T-helper 1 cell (primary cell): ENCODE measurements around the gene PPM1A.
"Not testable (repeated sequence)": the region's sequence is repeated elsewhere in the genome, so short reads cannot be mapped to it uniquely, and the experiment has no call there.

ENCODE experiments used
- DNase-seq, 5 donors: peaks; one replicate each; pipeline ENCODE4 v3.0.0-alpha.2; 2012 to 2020

Gene PPM1A

GRCh38 chr14:60266021-60266937, 17.3 kb downstream of the PPM1A start:
- peak in 1 of 5 donors; percentile 19 for DNase-seq

- no peak for DNase-seq
These were observed 23.2 kb downstream of the PPM1A start for GRCh38 chr14:60272177-60272576.

GRCh38 chr14:60273956-60274355, 24.9 kb downstream of the PPM1A start:
- DNase-seq: no peak

GRCh38 chr14:60274448-60274847, 25.4 kb downstream of the PPM1A start:
- no peak for DNase-seq

GRCh38 chr14:60275932-60276331, 26.9 kb downstream of the PPM1A start:
- no peak for DNase-seq

GRCh38 chr14:60276347-60276746, 27.3 kb downstream of the PPM1A start:
- DNase-seq: no peak

- DNase-seq: no peak
These were observed 28.7 kb downstream of the PPM1A start for GRCh38 chr14:60277605-60278190.

GRCh38 chr14:60278350-60278749, 29.3 kb downstream of the PPM1A start:
- DNase-seq: no peak

- no peak for DNase-seq
These were observed 38.4 kb downstream of the PPM1A start for GRCh38 chr14:60287452-60287851.

GRCh38 chr14:60288279-60288678, 39.3 kb downstream of the PPM1A start:
- no peak for DNase-seq

- no peak for DNase-seq
These were observed 45.5 kb downstream of the PPM1A start for GRCh38 chr14:60294411-60295069.

- DNase-seq: no peak
These were observed 51.0 kb downstream of the PPM1A start for GRCh38 chr14:60300019-60300418.

GRCh38 chr14:60301685-60302084, 52.7 kb downstream of the PPM1A start:
- no peak for DNase-seq

GRCh38 chr14:60302663-60303062, 53.6 kb downstream of the PPM1A start:
- DNase-seq: no peak

GRCh38 chr14:60303745-60304144, 54.7 kb downstream of the PPM1A start:
- DNase-seq: no peak

- DNase-seq: no peak
These were observed 55.5 kb downstream of the PPM1A start for GRCh38 chr14:60304509-60304908.

- DNase-seq: no peak
These were observed 61.0 kb downstream of the PPM1A start for GRCh38 chr14:60309867-60310552.

GRCh38 chr14:60311417-60311816, 62.4 kb downstream of the PPM1A start:
- no peak for DNase-seq

- no peak for DNase-seq
These were observed 64.1 kb downstream of the PPM1A start for GRCh38 chr14:60313093-60313492.

GRCh38 chr14:60315196-60315990, 66.4 kb downstream of the PPM1A start:
- DNase-seq: no peak

GRCh38 chr14:60317609-60318008, 68.6 kb downstream of the PPM1A start:
- no peak for DNase-seq

GRCh38 chr14:60320860-60321259, 71.8 kb downstream of the PPM1A start:
- not testable (repeated sequence) for DNase-seq
